ENCODE measurements around the gene FUOM. TPM values are rescaled to one million over a fixed set of nuclear protein-coding genes. Genes with fewer than 3 reads are reported as not detected.

The FUOM gene
- 25.5 and 32.4 TPM in 2 replicates for total RNA-seq

GRCh38 chr10:133357285-133358161, at the start of gene FUOM:
TSS of gene FUOM (minus strand) at chr10:133358019. CDS start at chr10:133358007, 12 bp downstream.

GRCh38 chr10:133394064-133394663, 36.3 kb upstream of the FUOM start, which contains the start of gene MTG1:
TSS of gene MTG1 (plus strand) at chr10:133394157. CDS start at chr10:133394221, 64 bp downstream.

GRCh38 chr10:133379152-133379800, 21.5 kb upstream of the FUOM start, which contains the start of gene PAOX:
TSS of gene PAOX (plus strand) at chr10:133379262. CDS start at chr10:133379317, 55 bp downstream.

GRCh38 chr10:133373174-133374090, 15.6 kb upstream of the FUOM start, which contains the start of gene ECHS1:
TSS of gene ECHS1 (minus strand) at chr10:133373354. CDS start at chr10:133373333, 21 bp downstream.

GRCh38 chr10:133336577-133337369, 21.0 kb downstream of the FUOM start, which contains the start of gene CALY:
TSS of gene CALY (minus strand) at chr10:133336896. CDS start at chr10:133328989, 7,907 bp downstream.

GRCh38 chr10:133308421-133309099, 49.3 kb downstream of the FUOM start, which contains the start of the genes TUBGCP2 and ZNF511:
TSS of gene TUBGCP2 (minus strand) at chr10:133308872. CDS start at chr10:133302941, 5,931 bp downstream.
TSS of gene ZNF511 (plus strand) at chr10:133308914. CDS start at chr10:133308944, 30 bp downstream.

Other genes starting within 250 kb of the FUOM start
- gene KNDC1, start 197.8 kb downstream of the FUOM start, total RNA-seq, result 0.36 and 0.49 TPM in 2 replicates
- gene UTF1, start 127.8 kb downstream of the FUOM start, total RNA-seq, result not detected in 2 replicates
- gene VENTX, start 120.2 kb downstream of the FUOM start, total RNA-seq, result not detected in 2 replicates
- 0.32 TPM in 1 of 2 replicates, not detected in the other for gene ADAM8, start 81.2 kb downstream of the FUOM start, total RNA-seq
- gene TUBGCP2, start 49.1 kb downstream of the FUOM start, total RNA-seq, result 36.1 and 42.4 TPM in 2 replicates
- gene ZNF511, start 49.1 kb downstream of the FUOM start, total RNA-seq, result 24.2 and 27.1 TPM in 2 replicates
- not detected in 2 replicates for gene CALY, start 21.1 kb downstream of the FUOM start, total RNA-seq
- gene PRAP1, start 10.6 kb downstream of the FUOM start, total RNA-seq, result not detected in 2 replicates
- gene ECHS1, start 15.3 kb upstream of the FUOM start, total RNA-seq, result 103 and 134 TPM in 2 replicates
- gene PAOX, start 21.2 kb upstream of the FUOM start, total RNA-seq, result 5.6 and 7.6 TPM in 2 replicates
- 24.3 and 25.6 TPM in 2 replicates for gene MTG1, start 36.1 kb upstream of the FUOM start, total RNA-seq
- 1.3 and 2.9 TPM in 2 replicates for gene SPRN, start 66.6 kb upstream of the FUOM start, total RNA-seq
- gene SCART1, start 95.9 kb upstream of the FUOM start, total RNA-seq, result 0.54 TPM in 1 of 2 replicates, not detected in the other
- gene CYP2E1, start 169.3 kb upstream of the FUOM start, total RNA-seq, result not detected in 2 replicates
- not detected in 2 replicates for gene SYCE1, start 207.6 kb upstream of the FUOM start, total RNA-seq